ENCODE measurements around the gene RNU6-7. TPM values are rescaled to one million over a fixed set of nuclear protein-coding genes. Genes with fewer than 3 reads are reported as not detected.

RNU6-7 gene
- total RNA-seq, 1 donor from 2014 or later: not detected

DNA sequence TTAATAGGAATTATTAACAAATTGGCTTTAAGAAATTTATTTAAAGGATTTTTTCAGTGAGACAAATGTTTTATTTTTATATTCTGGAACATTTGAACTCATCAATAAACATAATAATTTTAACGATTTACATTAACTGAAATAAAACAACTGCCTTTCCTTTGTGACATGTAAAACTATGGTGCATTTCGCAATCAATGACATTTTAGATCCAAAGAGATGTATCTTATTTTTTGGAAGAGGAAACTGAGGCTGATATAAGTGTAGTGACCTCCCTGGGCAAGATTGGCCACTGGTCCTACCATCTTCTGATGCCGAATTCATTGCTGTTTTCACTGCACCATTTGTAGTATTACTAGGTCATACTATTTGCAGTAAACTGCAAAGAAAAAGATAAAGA is 3.7 kb downstream of the RNU6-7 start:
- no peak for DNase-seq
- no peaks in the 10 kb centered on the region for H3K9me3 ChIP-seq
- H3K4me3 ChIP-seq: no peak overlapping the region
- no peak for ATAC-seq
- no peak for TF ChIP-seq CTCF (IDR thresholded peaks at IDR 0.05)
- intact Hi-C loops (cut with DNase I): no loop called here
- peaks cover 19% of the 10 kb centered on the region for H3K4me1 ChIP-seq
- no peaks in the 10 kb centered on the region for H3K27me3 ChIP-seq (ENCODE audit: low read depth)
- H3K36me3 ChIP-seq: no peaks in the 10 kb centered on the region
- H3K27ac ChIP-seq: no peak overlapping the region

- Histone ChIP-seq H3K36me3 (no peaks in the 10 kb centered on the region), H3K4me3 (no peak overlapping the region), H3K9me3 (no peaks in the 10 kb centered on the region), H3K27me3 (ENCODE audit: low read depth) (no peaks in the 10 kb centered on the region), H3K27ac (no peak overlapping the region), H3K4me1 (peaks cover 19% of the 10 kb centered on the region)
- no peak for TF ChIP-seq CTCF (IDR thresholded peaks at IDR 0.05)
- intact Hi-C loops (cut with DNase I): no loop called here
- DNase-seq (no peak), ATAC-seq (no peak)
Measured at GRCh38 chr14:32205984-32206383, 4.1 kb downstream of the RNU6-7 start.

GRCh38 chr14:32206552-32206951 is 4.7 kb downstream of the RNU6-7 start:
- Histone ChIP-seq H3K9me3 (no peaks in the 10 kb centered on the region), H3K4me1 (peaks cover 19% of the 10 kb centered on the region), H3K27ac (no peak overlapping the region), H3K27me3 (ENCODE audit: low read depth) (no peaks in the 10 kb centered on the region), H3K4me3 (no peak overlapping the region), H3K36me3 (no peaks in the 10 kb centered on the region)
- no peak for TF ChIP-seq CTCF (IDR thresholded peaks at IDR 0.05)
- ATAC-seq (no peak), DNase-seq (no peak)
- intact Hi-C loops (cut with DNase I): no loop called here

DNA sequence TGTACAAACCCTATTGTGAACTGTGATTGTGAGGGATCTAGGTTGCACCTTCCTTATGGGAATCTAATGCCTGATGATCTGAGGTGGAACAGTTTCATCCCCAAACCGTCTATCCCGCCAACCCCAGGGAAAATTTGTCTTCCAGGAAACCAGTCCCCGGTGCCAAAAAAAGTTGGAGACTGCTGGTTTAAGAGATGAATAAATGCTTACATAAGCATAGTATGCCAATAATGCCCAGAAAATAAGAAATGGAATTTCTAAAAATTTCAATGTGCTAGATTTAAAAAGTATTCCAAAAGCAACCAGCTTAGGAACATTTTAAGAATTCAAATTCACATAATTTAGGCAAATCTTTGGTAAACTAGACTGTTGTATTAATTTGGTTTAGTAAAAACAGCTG is 6.6 kb downstream of the RNU6-7 start:
- no peaks in the 10 kb centered on the region for H3K9me3 ChIP-seq
- no peaks in the 10 kb centered on the region for H3K36me3 ChIP-seq
- no peaks in the 10 kb centered on the region for H3K27me3 ChIP-seq (ENCODE audit: low read depth)
- no peak for TF ChIP-seq CTCF (IDR thresholded peaks at IDR 0.05)
- no peak overlapping the region for H3K4me3 ChIP-seq
- peaks cover 6% of the 10 kb centered on the region for H3K4me1 ChIP-seq
- intact Hi-C loops (cut with DNase I): no loop called here
- DNase-seq (no peak), ATAC-seq (no peak)
- H3K27ac ChIP-seq: no peak overlapping the region

DNA sequence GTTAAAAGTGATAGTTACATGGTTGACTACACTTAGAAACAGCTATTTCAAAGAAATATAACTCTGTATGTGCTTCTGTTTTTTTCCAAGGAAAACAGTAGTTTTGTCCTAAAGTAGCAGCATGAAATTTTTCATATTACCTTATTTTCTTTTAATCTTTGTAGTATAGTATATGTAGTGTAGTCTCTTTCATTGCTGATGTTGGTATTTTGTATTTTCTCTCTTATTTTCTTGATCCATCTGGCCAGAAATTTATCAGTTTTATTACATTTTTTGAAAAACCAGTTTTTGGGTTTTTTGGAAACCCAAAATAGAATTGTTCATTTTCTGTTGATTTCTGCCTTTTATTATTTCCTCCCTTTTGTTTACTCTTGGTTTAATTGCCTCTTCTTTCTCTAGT is 7.6 kb downstream of the RNU6-7 start:
- no peak for TF ChIP-seq CTCF (IDR thresholded peaks at IDR 0.05)
- H3K36me3 ChIP-seq: no peaks in the 10 kb centered on the region
- H3K27me3 ChIP-seq (ENCODE audit: low read depth): no peaks in the 10 kb centered on the region
- no peaks in the 10 kb centered on the region for H3K9me3 ChIP-seq
- peaks cover under 1% of the 10 kb centered on the region for H3K4me1 ChIP-seq
- H3K4me3 ChIP-seq: no peak overlapping the region
- intact Hi-C loops (cut with DNase I): no loop called here
- ATAC-seq (no peak), DNase-seq (no peak)
- H3K27ac ChIP-seq: no peak overlapping the region

DNA sequence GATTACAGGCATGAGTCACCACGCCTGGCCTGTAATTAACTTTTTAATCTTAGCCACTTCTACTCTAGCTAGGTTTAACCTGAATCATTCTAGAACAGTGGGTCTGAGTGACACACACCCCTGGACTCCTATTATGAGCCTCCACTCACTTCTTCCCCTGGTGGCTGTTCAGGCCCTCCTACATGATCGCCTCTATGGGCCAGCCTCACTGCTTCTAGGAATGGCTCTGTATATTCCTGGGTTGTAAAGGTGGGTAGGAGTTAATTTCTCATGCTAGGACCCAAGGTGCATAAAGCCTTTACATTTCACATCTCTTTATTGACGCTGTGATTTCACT is 9.2 kb downstream of the RNU6-7 start:
- TF ChIP-seq CTCF (IDR thresholded peaks at IDR 0.05): no peak
- intact Hi-C loops (cut with DNase I): no loop called here
- H3K9me3 ChIP-seq: no peaks in the 10 kb centered on the region
- H3K27me3 ChIP-seq (ENCODE audit: low read depth): no peaks in the 10 kb centered on the region
- H3K36me3 ChIP-seq: no peaks in the 10 kb centered on the region
- H3K27ac ChIP-seq: no peak overlapping the region
- ATAC-seq (no peak), DNase-seq (no peak)
- H3K4me1 ChIP-seq: no peaks in the 10 kb centered on the region
- H3K4me3 ChIP-seq: no peak overlapping the region
